Osteocyte (in vitro differentiated cells): ENCODE data around the gene CTNNBIP1. TPM values are rescaled to one million over a fixed set of nuclear protein-coding genes. Genes with fewer than 3 reads are reported as not detected.

ENCODE experiments used
- DNase-seq: peaks from one replicate; pipeline ENCODE4 v3.0.0; 2021; ENCODE audit warnings: mixed read lengths; ENCODE audit not compliant: unreplicated experiment; ENCODE audit errors: extremely low spot score
- H3K27ac Mint-ChIP-seq: one replicate; pipeline ENCODE4 v1.8.0; 2021; ENCODE audit warnings: mild to moderate bottlenecking, mixed read lengths; ENCODE audit not compliant: unreplicated experiment
- H3K27me3 Mint-ChIP-seq: one replicate; pipeline ENCODE4 v1.8.0; 2021; ENCODE audit warnings: mixed read lengths; ENCODE audit not compliant: unreplicated experiment
- H3K36me3 Mint-ChIP-seq: one replicate; pipeline ENCODE4 v1.8.0; 2021; ENCODE audit warnings: mixed read lengths; ENCODE audit not compliant: unreplicated experiment
- H3K4me1 Mint-ChIP-seq: one replicate; pipeline ENCODE4 v1.8.0; 2021; ENCODE audit warnings: mixed read lengths; ENCODE audit not compliant: unreplicated experiment
- H3K4me3 Mint-ChIP-seq: one replicate; pipeline ENCODE4 v1.8.0; 2021; ENCODE audit warnings: mild to moderate bottlenecking, moderate library complexity, mixed read lengths; ENCODE audit not compliant: unreplicated experiment
- H3K9me3 Mint-ChIP-seq: one replicate; pipeline ENCODE4 v1.8.0; 2021; ENCODE audit warnings: mixed read lengths; ENCODE audit not compliant: unreplicated experiment
- CTCF ChIP-seq: fragments of 200-600 bp; sonication (generic); IDR thresholded peaks from 2 replicates; pipeline ENCODE4 v1.5.0; 2021; ENCODE audit warnings: antibody characterized with exemption, mild to moderate bottlenecking, moderate library complexity
- total RNA-seq: library from RNA; stranded (reverse); gene quantifications from 2 replicates; pipeline ENCODE4 v1.2.1, GENCODE V29; 2021

Gene CTNNBIP1
- total RNA-seq, 1 donor from 2014 or later = 27.6 TPM

- Mint-ChIP-seq H3K27me3 (no peaks in the 10 kb centered on the region), H3K4me3 (no peak overlapping the region), H3K36me3 (no peaks in the 10 kb centered on the region), H3K27ac (no peak overlapping the region), H3K4me1 (peaks cover 4% of the 10 kb centered on the region), H3K9me3 (no peaks in the 10 kb centered on the region)
- TF ChIP-seq CTCF = no peak
- no peak for DNase-seq
Measured at GRCh38 chr1:9873992-9874391, 36.1 kb downstream of the CTNNBIP1 start.

GRCh38 chr1:9873385-9873784 is 36.7 kb downstream of the CTNNBIP1 start:
- no peak for TF ChIP-seq CTCF
- no peaks in the 10 kb centered on the region for H3K9me3 Mint-ChIP-seq
- no peaks in the 10 kb centered on the region for H3K27me3 Mint-ChIP-seq
- no peak for DNase-seq
- H3K4me3 Mint-ChIP-seq = no peak overlapping the region
- peaks cover 4% of the 10 kb centered on the region for H3K4me1 Mint-ChIP-seq
- no peak overlapping the region for H3K27ac Mint-ChIP-seq
- H3K36me3 Mint-ChIP-seq = no peaks in the 10 kb centered on the region

GRCh38 chr1:9872430-9873165 is 37.5 kb downstream of the CTNNBIP1 start:
- Mint-ChIP-seq H3K27me3 (no peaks in the 10 kb centered on the region), H3K9me3 (no peaks in the 10 kb centered on the region), H3K4me3 (no peak overlapping the region), H3K4me1 (peaks cover 4% of the 10 kb centered on the region), H3K36me3 (no peaks in the 10 kb centered on the region), H3K27ac (no peak overlapping the region)
- no peak for DNase-seq
- no peak for TF ChIP-seq CTCF

- no peak for DNase-seq
- H3K27ac Mint-ChIP-seq = no peak overlapping the region
- peaks cover under 1% of the 10 kb centered on the region for H3K36me3 Mint-ChIP-seq
- H3K4me1 Mint-ChIP-seq = peaks cover 4% of the 10 kb centered on the region
- H3K27me3 Mint-ChIP-seq = no peaks in the 10 kb centered on the region
- H3K4me3 Mint-ChIP-seq = no peak overlapping the region
- TF ChIP-seq CTCF = no peak
- H3K9me3 Mint-ChIP-seq = no peaks in the 10 kb centered on the region
Measured at GRCh38 chr1:9871707-9872425, 38.2 kb downstream of the CTNNBIP1 start.

- H3K9me3 Mint-ChIP-seq = no peaks in the 10 kb centered on the region
- no peak overlapping the region for H3K27ac Mint-ChIP-seq
- no peak for DNase-seq
- peaks cover 4% of the 10 kb centered on the region for H3K4me1 Mint-ChIP-seq
- peaks cover 3% of the 10 kb centered on the region for H3K36me3 Mint-ChIP-seq
- no peaks in the 10 kb centered on the region for H3K27me3 Mint-ChIP-seq
- no peak for TF ChIP-seq CTCF
- H3K4me3 Mint-ChIP-seq = no peak overlapping the region
Measured at GRCh38 chr1:9871021-9871420, 39.0 kb downstream of the CTNNBIP1 start.
